ENCODE measurements around the gene FERMT3.

The FERMT3 gene

DNA sequence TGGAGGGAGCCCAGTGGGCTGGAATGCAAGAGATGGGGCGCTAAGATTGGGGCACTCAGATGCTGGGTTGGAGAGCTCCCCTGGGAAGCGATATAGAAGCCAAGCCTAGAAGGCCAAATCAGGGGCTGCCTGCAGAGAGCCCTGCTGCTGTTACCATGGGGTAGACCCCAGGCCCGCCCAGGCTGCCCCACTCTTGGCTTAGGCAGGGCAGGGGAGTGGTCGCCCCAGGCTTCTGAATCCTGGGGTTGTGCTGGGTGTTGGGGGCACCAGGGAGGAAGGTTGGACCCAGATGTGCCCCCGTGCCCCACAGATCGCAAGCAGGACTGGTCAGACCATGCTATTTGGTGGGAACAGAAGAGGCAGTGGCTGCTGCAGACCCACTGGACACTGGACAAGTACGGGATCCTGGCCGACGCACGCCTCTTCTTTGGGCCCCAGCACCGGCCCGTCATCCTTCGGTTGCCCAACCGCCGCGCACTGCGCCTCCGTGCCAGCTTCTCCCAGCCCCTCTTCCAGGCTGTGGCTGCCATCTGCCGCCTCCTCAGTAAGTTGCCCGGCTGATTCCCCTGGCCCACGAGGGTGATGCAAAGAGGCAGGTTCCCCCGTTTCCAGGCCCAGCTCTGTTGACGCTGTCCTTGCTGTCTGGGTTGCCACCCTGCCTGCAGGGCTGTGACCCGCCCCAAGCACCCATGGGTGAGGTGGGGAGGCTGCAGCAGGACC, 3.9 kb downstream of the FERMT3 start:
- no peak for DNase-seq (ENCODE audit: low read depth)
- Histone ChIP-seq H3K27me3 (replicated peaks; ENCODE audit: control insufficient read depth, insufficient read depth, low read length) (no peaks in the 10 kb centered on the region), H3K36me3 (ENCODE audit: control insufficient read depth, insufficient read depth, low read length, severe bottlenecking) (peaks cover 5% of the 10 kb centered on the region), H3K4me3 (ENCODE audit: low read length) (no peak overlapping the region), H3K4me1 (ENCODE audit: control insufficient read depth, insufficient read depth, low read length) (peaks cover 16% of the 10 kb centered on the region), H3K9ac (ENCODE audit: low read length) (no peak overlapping the region), H3K9me3 (ENCODE audit: control insufficient read depth, low read length) (no peaks in the 10 kb centered on the region)

DNA sequence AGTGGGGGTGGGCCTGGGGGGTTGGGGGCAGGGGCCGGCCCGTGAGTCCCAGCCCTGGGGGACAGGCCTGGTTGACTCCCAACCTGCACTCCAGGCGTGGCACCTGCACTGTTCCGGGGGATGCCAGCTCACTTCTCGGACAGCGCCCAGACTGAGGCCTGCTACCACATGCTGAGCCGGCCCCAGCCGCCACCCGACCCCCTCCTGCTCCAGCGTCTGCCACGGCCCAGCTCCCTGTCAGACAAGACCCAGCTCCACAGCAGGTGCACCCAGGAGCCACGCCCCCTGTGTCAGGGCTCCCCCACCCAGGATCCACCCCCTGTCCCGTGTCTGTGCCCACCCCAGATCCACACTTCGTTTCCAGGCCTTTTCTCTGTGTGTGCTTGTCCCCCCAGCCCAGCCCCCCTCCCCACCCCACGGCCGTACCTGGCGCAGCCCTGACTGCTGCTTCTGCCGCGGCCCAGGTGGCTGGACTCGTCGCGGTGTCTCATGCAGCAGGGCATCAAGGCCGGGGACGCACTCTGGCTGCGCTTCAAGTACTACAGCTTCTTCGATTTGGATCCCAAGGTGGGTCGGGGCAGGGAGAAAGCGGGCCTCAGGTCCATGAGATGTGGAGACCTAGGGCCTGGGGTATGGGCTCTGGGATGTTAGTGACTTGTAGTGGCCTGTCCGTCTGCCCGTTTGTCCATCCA, 4.8 kb downstream of the FERMT3 start:
- Histone ChIP-seq H3K9ac (ENCODE audit: low read length) (no peak overlapping the region), H3K36me3 (ENCODE audit: control insufficient read depth, insufficient read depth, low read length, severe bottlenecking) (no peaks in the 10 kb centered on the region), H3K9me3 (ENCODE audit: control insufficient read depth, low read length) (no peaks in the 10 kb centered on the region), H3K4me1 (ENCODE audit: control insufficient read depth, insufficient read depth, low read length) (peaks cover 16% of the 10 kb centered on the region), H3K4me3 (ENCODE audit: low read length) (no peak overlapping the region), H3K27me3 (replicated peaks; ENCODE audit: control insufficient read depth, insufficient read depth, low read length) (no peaks in the 10 kb centered on the region)
- DNase-seq (ENCODE audit: low read depth) = no peak

DNA sequence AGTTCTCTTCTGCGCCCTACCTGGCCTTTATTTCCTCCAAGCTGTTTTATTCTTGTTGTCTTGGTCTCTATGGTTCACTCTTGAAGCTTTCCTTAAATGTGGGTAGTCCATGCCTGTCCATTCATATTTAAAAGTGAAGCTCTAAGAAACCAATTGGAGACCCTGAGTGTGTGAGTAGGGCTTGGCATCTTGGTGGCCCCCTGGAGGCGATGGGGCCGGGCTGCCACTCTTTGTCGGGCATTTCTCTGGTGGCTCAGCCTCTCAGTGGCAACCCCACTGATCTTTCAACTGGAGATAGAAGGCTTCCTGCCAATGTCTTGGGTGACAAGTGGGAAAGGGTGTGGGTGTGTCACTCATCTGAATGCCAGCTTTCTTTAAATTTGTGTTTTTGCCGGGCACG, 10.4 kb downstream of the FERMT3 start:
- H3K9ac ChIP-seq (ENCODE audit: low read length) = no peak overlapping the region
- no peak overlapping the region for H3K4me3 ChIP-seq (ENCODE audit: low read length)
- H3K4me1 ChIP-seq (ENCODE audit: control insufficient read depth, insufficient read depth, low read length) = peaks cover 7% of the 10 kb centered on the region
- H3K36me3 ChIP-seq (ENCODE audit: control insufficient read depth, insufficient read depth, low read length, severe bottlenecking) = no peaks in the 10 kb centered on the region
- no peak for DNase-seq (ENCODE audit: low read depth)
- no peaks in the 10 kb centered on the region for H3K27me3 ChIP-seq (replicated peaks; ENCODE audit: control insufficient read depth, insufficient read depth, low read length)
- no peaks in the 10 kb centered on the region for H3K9me3 ChIP-seq (ENCODE audit: control insufficient read depth, low read length)

DNA sequence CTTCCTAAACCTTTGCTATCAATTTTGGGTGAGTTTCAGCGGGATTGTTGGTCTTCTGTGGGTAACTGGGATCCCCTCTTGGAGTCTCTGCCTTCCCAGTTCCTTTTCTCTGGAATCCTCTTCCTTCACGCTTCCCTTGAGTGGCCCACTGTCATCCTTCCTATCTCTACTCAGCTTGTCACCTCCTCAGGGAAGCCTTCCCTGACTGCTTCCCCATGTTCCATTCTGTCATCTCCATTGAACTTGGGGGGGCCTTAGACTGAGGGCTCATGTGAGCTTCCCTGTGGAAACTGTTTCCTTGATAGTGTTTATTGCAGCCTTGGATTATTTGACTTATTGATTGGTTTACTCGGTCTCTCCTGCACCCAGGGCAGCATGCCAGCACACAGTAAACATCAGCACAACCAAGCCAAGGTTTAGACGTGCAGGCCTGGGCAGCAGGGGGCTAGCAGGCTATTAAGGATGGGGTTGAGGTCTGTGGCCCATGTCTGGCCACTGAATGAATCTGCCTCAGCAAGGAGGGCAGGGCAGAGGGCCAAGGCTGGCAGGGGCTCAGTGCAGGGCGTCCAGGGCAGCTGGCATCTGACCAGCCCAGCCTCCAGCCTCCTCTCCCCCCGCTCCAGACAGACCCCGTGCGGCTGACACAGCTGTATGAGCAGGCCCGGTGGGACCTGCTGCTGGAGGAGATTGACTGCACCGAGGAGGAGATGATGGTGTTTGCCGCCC, 12.3 kb downstream of the FERMT3 start:
- Histone ChIP-seq H3K9me3 (ENCODE audit: control insufficient read depth, low read length) (no peaks in the 10 kb centered on the region), H3K4me1 (ENCODE audit: control insufficient read depth, insufficient read depth, low read length) (peaks cover 7% of the 10 kb centered on the region), H3K27me3 (replicated peaks; ENCODE audit: control insufficient read depth, insufficient read depth, low read length) (no peaks in the 10 kb centered on the region), H3K36me3 (ENCODE audit: control insufficient read depth, insufficient read depth, low read length, severe bottlenecking) (no peaks in the 10 kb centered on the region), H3K4me3 (ENCODE audit: low read length) (no peak overlapping the region), H3K9ac (ENCODE audit: low read length) (no peak overlapping the region)
- DNase-seq (ENCODE audit: low read depth) = no peak

GRCh38 chr11:64219354-64219684, 12.8 kb downstream of the FERMT3 start:
- no peak for DNase-seq (ENCODE audit: low read depth)
- no peak overlapping the region for H3K4me3 ChIP-seq (ENCODE audit: low read length)

DNA sequence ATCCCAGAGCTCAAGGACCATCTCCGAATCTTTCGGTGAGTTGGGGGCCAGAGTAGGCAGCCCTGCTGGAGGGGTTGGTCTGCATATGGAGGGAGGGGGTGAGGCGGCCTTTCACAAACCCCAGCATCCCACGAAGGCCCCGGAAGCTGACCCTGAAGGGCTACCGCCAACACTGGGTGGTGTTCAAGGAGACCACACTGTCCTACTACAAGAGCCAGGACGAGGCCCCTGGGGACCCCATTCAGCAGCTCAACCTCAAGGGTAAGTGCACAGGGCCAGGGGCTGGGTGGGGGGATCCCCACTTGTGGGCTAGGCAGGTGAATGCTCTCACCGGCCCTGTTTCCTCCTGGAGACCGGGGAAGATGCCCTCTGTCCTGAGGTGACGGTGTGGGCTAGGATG, 13.2 kb downstream of the FERMT3 start:
- Histone ChIP-seq H3K27me3 (replicated peaks; ENCODE audit: control insufficient read depth, insufficient read depth, low read length) (no peaks in the 10 kb centered on the region), H3K4me1 (ENCODE audit: control insufficient read depth, insufficient read depth, low read length) (peaks cover 7% of the 10 kb centered on the region), H3K4me3 (ENCODE audit: low read length) (no peak overlapping the region), H3K36me3 (ENCODE audit: control insufficient read depth, insufficient read depth, low read length, severe bottlenecking) (no peaks in the 10 kb centered on the region), H3K9me3 (ENCODE audit: control insufficient read depth, low read length) (no peaks in the 10 kb centered on the region), H3K9ac (ENCODE audit: low read length) (no peak overlapping the region)
- no peak for DNase-seq (ENCODE audit: low read depth)

More at GRCh38 chr11:64219354-64219684, 12.8 kb downstream of the FERMT3 start:
- peaks cover 7% of the 10 kb centered on the region for H3K4me1 ChIP-seq (ENCODE audit: control insufficient read depth, insufficient read depth, low read length)
- H3K9ac ChIP-seq (ENCODE audit: low read length) = no peak overlapping the region
- no peaks in the 10 kb centered on the region for H3K27me3 ChIP-seq (replicated peaks; ENCODE audit: control insufficient read depth, insufficient read depth, low read length)
- no peaks in the 10 kb centered on the region for H3K36me3 ChIP-seq (ENCODE audit: control insufficient read depth, insufficient read depth, low read length, severe bottlenecking)
- H3K9me3 ChIP-seq (ENCODE audit: control insufficient read depth, low read length) = no peaks in the 10 kb centered on the region

GRCh38 chr11:64220271-64220670, 13.8 kb downstream of the FERMT3 start:
- Histone ChIP-seq H3K4me3 (ENCODE audit: low read length) (no peak overlapping the region), H3K9ac (ENCODE audit: low read length) (no peak overlapping the region), H3K36me3 (ENCODE audit: control insufficient read depth, insufficient read depth, low read length, severe bottlenecking) (no peaks in the 10 kb centered on the region), H3K9me3 (ENCODE audit: control insufficient read depth, low read length) (no peaks in the 10 kb centered on the region), H3K27me3 (replicated peaks; ENCODE audit: control insufficient read depth, insufficient read depth, low read length) (no peaks in the 10 kb centered on the region), H3K4me1 (ENCODE audit: control insufficient read depth, insufficient read depth, low read length) (peaks cover 4% of the 10 kb centered on the region)
- no peak for DNase-seq (ENCODE audit: low read depth)

DNA sequence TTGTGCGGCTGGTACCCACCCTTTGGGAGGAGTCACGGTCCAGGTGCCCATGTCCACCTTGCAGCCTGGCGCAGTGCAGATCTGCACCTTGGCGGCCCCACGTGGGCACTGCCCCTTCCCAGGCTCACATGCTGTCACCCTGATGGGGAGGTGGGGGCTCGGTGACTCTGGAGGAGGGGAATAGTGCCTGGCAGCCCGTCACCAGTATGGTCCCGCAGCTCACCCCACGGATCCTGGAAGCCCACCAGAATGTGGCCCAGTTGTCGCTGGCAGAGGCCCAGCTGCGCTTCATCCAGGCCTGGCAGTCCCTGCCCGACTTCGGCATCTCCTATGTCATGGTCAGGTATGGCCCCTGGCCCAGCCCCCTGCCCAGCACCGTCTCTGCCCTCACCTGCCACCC, 14.3 kb downstream of the FERMT3 start:
- Histone ChIP-seq H3K27me3 (replicated peaks; ENCODE audit: control insufficient read depth, insufficient read depth, low read length) (no peaks in the 10 kb centered on the region), H3K9me3 (ENCODE audit: control insufficient read depth, low read length) (no peaks in the 10 kb centered on the region), H3K4me1 (ENCODE audit: control insufficient read depth, insufficient read depth, low read length) (peaks cover 4% of the 10 kb centered on the region), H3K36me3 (ENCODE audit: control insufficient read depth, insufficient read depth, low read length, severe bottlenecking) (no peaks in the 10 kb centered on the region), H3K9ac (ENCODE audit: low read length) (no peak overlapping the region), H3K4me3 (ENCODE audit: low read length) (no peak overlapping the region)
- no peak for DNase-seq (ENCODE audit: low read depth)

- Histone ChIP-seq H3K4me1 (ENCODE audit: control insufficient read depth, insufficient read depth, low read length) (peaks cover 14% of the 10 kb centered on the region), H3K9me3 (ENCODE audit: control insufficient read depth, low read length) (no peaks in the 10 kb centered on the region), H3K4me3 (ENCODE audit: low read length) (no peak overlapping the region), H3K27me3 (replicated peaks; ENCODE audit: control insufficient read depth, insufficient read depth, low read length) (no peaks in the 10 kb centered on the region), H3K9ac (ENCODE audit: low read length) (no peak overlapping the region), H3K36me3 (ENCODE audit: control insufficient read depth, insufficient read depth, low read length, severe bottlenecking) (no peaks in the 10 kb centered on the region)
- DNase-seq (ENCODE audit: low read depth) = no peak
Observed at GRCh38 chr11:64222651-64223000, 16.1 kb downstream of the FERMT3 start.

DNA sequence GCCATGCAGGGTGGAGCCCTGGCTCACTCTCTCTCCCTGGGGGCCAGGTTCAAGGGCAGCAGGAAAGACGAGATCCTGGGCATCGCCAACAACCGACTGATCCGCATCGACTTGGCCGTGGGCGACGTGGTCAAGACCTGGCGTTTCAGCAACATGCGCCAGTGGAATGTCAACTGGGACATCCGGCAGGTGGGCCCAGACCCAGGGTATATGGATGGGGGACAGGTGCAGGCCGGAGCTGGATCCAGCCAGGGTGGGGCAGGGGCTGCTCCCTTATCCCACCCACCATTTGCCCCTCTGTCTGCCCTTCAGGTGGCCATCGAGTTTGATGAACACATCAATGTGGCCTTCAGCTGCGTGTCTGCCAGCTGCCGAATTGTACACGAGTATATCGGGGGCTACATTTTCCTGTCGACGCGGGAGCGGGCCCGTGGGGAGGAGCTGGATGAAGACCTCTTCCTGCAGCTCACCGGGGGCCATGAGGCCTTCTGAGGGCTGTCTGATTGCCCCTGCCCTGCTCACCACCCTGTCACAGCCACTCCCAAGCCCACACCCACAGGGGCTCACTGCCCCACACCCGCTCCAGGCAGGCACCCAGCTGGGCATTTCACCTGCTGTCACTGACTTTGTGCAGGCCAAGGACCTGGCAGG, 16.6 kb downstream of the FERMT3 start:
- Histone ChIP-seq H3K27me3 (replicated peaks; ENCODE audit: control insufficient read depth, insufficient read depth, low read length) (no peaks in the 10 kb centered on the region), H3K4me1 (ENCODE audit: control insufficient read depth, insufficient read depth, low read length) (peaks cover 15% of the 10 kb centered on the region), H3K4me3 (ENCODE audit: low read length) (no peak overlapping the region), H3K9ac (ENCODE audit: low read length) (no peak overlapping the region), H3K36me3 (ENCODE audit: control insufficient read depth, insufficient read depth, low read length, severe bottlenecking) (no peaks in the 10 kb centered on the region), H3K9me3 (ENCODE audit: control insufficient read depth, low read length) (no peaks in the 10 kb centered on the region)
- no peak for DNase-seq (ENCODE audit: low read depth)

DNA sequence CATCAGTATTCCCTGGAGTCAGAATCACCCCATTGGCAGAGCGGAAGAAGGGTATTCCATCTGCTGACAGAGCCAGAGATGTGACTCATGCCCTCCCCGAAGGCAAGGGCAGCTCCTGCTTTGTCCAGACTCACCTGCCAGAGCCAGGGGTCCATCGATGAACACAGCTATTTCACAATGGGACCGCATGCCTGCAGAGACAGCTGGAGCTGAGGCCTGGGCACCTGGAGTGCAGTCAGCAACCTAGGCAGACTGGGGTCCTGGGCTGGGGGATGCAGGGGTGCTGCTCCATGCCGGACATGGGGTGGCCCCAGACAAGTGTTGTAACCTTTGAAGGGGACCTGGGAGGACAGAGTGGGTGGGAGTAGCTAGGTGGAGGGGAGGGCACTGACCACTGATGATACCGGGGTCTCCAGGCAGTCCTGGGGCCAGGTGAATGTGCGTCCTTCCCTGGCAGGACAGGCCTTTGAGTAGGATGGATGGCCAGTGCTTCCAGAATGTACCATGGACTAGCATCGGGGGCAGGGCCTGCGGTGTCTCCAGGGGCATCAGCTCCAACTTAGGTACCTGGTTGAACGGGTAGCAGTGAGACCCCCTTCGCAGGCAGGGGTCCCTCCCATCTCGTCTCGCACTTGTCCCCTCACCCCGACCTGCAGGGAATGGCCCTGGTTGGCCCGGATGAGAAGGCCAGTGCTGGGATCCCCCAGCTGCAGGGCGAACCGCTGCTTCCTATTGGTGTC, 17.8 kb downstream of the FERMT3 start:
- Histone ChIP-seq H3K9me3 (ENCODE audit: control insufficient read depth, low read length) (no peaks in the 10 kb centered on the region), H3K9ac (ENCODE audit: low read length) (peak overlapping the region; percentile 97), H3K36me3 (ENCODE audit: control insufficient read depth, insufficient read depth, low read length, severe bottlenecking) (no peaks in the 10 kb centered on the region), H3K4me1 (ENCODE audit: control insufficient read depth, insufficient read depth, low read length) (peaks cover 15% of the 10 kb centered on the region), H3K4me3 (ENCODE audit: low read length) (no peak overlapping the region), H3K27me3 (replicated peaks; ENCODE audit: control insufficient read depth, insufficient read depth, low read length) (no peaks in the 10 kb centered on the region)
- no peak for DNase-seq (ENCODE audit: low read depth)

Measured in adipocyte (in vitro differentiated cells).